DMS 273 (cell line): ENCODE data around the gene KIF26A.
A peak's percentile ranks its signal among the peaks of the same experiment; 100 is the strongest.

ENCODE experiments used
- DNase-seq: peaks from one replicate; lab custom pipeline; 2025; ENCODE audit not compliant: unreplicated experiment; lab: John Stamatoyannopoulos, UW

KIF26A gene

DNA sequence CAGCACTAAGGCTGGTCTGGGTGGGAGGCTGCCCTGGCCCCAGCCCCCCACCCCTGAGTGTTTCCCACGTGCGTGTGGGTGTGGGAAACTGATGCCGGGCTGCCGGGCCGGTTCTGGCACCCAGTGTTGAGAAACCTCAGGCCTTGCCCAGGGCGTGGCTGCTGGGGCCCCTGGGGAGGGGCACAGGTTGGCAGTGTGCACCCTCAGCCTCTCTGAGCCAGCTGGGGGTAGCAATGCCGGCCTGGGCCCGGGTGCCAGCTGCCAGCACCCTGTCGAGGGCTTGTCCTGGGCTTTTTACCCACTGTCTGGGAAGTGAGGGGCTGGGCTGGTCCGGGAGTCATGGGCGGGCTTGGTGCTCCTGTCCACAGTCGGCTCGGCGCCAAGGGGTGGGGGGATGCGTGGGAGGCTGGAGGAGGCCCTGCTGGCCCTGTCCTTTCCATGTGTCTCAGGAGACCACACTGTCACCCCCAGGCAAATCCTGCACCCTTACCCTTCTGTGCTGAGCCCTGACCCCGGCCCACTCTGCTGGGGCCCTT, 37.2 kb upstream of the KIF26A start:
- no peak for DNase-seq

DNA sequence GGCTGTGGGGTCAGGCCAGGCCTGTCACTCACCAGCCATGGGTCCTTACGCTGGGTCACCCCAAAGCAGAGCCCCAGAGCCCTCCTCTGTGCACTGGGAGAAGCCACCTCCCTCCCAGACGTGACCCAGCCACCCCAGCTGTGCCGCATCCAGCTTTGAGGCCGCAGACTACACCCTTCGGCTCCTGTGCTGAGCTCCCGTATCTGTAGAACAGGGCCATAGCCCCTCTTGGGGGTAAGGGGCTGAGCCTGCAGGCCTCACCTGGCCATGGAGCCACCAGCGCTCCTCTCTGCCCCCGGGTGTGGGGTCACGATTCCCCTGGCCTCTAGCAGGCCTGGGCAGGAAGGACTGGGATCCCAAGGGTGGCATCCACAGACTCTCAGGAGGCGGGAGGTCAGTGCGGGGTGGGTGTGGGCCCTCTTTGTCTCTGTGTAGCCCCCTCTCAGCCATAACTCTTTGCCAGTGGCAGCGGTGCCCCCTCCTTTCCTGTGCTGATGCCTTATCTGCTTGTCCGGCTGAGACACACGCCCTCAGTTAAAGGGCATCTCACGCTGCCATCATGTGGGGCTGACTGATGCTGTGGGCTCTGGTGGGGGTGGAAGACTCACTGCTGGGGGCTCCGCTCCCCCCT, 36.6 kb upstream of the KIF26A start:
- no peak for DNase-seq

DNA sequence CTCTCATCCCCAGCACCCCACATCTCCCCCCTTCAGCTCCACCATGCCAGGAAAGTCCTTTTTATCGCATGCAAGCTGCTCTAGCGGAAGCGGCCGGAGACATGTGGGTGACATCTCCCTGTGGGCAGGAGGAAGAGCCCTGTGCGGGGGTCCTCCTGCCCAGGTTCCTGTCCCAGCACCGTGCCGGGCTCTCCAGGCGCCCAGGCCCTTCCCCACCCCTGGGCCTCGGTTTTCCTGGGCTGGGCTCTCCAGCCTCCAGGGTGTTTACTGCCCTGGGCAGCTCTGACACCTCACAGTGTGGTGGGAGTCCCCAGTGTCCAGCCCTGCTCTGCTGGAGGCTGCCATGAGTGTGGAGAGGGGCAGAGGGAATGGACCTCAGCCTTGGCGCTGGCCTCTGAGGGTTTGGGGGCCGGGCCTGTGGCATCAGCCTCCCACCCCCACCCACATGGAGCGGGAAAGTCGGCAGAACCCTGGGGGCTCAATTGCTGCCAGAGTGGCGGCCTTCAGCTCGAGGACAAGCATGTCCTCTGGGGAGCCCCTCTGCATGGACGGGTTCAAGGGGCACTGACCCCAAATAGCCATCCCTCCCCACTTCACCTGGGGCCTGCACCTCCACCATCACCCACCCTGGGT, 36.0 kb upstream of the KIF26A start:
- DNase-seq, result no peak

DNA sequence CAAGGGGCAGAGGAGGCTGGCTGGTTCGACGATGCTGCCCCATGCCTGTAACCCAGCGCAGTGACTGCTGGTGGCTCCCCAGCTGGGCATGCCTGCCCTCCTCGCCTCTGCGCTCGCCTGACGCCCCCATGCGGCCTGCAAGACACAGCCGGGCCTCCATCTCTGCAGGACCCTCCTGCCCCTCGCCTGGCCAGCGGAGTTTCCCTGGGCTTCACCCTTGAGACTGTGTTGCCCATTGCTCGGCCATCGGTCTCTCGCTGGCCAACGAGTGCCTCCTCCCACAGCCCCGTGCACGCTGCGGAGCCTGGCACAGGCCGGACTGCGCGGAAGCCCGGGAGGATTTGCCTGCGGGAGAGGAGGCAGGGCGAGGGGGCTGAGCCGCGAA, 35.3 kb upstream of the KIF26A start:
- DNase-seq, result no peak

DNA sequence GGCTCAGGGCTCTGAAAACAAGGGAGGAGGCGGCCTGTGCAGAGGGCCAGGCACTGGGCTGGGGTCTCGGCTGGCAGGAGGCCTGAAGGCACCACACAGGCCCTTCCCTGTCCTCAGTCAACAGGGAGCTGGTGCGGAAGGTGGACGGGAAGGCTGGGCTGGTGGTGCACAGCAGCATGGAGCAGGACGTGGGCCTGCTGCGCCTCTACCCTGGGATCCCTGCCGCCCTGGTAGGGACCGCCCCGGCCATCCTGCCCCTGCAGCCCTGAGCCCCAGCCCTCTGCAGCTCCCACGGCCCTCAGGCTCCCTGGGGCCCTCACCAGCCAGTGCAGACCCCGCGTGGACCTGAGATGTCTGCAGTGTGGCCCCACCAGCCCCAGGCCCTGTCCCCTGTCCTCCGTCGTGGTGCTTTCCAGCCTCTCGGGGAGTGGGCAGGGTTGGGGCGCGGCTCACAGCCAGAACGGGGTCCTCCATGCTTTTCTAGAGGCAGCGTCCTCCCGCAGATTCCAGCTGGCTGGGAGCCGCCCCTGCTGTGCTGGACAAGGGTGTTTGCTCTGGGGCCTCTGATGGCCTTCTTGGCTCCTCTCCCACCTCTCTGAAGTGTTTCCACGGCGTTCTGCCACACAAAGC, 34.8 kb upstream of the KIF26A start:
- DNase-seq, result no peak

DNA sequence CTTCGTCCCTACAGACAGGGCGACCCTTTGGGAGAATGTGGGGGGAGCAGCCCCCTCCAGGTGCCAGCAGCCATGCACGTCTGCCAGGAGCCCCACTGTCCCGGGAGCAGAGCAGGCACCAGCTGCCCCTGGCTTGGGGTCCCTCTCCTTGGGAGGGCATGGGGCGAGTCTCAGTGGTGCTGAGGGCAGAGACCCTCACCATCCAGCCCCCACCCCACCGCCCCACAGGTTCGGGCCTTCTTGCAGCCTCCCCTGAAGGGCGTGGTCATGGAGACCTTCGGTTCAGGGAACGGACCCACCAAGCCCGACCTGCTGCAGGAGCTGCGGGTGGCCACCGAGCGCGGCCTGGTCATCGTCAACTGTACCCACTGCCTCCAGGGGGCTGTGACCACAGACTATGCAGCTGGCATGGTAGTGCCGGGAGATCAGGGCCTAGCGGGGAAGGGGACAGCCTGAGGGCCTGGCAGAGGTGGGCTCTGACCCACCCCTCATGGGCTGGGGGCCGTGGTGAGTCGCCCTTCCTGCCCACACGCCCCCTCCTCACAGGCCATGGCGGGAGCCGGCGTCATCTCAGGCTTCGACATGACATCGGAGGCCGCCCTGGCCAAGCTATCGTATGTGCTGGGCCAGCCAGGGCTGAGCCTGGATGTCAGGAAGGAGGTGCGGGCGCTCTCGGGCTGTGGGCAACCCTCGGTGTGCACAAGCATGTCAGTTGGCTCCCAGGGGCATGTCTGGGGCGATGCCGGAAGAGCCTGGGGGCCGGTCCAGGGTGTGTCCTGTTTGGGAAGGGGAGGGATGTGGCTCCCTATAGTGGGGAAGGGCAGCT, 34.1 kb upstream of the KIF26A start:
- no peak for DNase-seq

DNA sequence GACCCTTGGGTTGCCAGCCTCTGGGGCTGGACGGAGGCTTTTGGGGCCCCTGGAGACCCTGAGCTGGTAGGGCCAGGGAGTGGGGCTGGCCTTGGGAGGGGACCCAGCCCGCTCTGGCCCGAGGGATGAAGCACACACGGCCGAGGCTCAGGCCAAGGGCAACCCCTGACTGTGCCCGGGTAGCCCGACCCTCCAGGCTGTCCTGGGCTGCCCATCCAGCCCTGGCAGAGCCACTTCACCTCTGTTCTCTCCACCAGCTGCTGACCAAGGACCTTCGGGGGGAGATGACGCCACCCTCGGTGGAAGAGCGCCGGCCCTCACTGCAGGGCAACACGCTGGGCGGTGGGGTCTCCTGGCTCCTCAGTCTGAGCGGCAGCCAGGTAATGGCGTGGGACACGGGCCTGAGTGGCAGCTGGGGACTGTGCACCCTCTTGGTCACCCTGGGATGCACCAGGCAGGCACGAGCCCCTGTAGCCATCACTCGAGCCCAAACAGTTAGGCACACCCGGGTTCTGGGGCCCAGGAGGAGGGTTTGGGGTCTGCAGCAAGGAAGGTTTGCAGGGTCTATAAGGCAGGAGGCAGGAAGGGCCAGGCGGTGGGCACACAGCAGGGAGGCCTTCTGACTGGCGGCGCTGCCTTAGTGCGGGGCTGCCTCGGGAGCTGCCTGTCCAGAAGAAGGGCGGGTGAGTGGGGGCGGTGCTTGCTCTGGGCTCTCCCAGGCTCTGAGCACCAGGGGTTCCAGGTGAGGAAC, 33.1 kb upstream of the KIF26A start:
- no peak for DNase-seq

DNA sequence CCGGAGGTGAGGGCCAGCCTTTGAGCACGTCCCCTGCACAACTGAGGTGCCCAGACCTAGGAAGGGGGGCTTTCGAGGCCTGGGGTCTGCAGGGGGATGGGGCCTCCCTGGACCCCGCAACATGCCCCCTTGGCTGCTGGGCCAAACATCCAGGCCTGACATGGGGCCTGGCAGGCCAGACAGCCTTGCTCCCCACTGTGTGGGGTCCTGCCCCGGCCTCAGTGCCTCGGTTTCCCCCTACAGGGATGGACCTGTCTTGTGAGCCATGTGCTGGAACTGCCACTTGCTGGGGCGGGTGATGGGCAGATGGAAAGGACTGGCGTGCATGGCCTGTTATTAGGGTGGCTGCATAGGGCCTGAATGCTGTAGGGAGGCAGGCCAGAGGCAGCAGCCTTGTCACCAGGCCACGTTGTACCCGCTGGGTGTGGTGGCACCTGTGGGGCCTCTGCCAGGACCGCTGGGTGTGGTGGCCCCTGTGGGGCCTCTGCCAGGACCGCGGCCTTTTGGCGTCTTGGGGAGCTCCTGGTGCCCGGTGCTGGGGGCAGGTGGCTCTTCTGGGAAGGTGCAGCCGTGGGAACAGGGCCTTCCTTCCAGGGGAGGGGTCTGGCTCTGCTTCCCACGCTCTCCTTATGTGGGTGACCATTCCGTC, 32.4 kb upstream of the KIF26A start:
- no peak for DNase-seq

DNA sequence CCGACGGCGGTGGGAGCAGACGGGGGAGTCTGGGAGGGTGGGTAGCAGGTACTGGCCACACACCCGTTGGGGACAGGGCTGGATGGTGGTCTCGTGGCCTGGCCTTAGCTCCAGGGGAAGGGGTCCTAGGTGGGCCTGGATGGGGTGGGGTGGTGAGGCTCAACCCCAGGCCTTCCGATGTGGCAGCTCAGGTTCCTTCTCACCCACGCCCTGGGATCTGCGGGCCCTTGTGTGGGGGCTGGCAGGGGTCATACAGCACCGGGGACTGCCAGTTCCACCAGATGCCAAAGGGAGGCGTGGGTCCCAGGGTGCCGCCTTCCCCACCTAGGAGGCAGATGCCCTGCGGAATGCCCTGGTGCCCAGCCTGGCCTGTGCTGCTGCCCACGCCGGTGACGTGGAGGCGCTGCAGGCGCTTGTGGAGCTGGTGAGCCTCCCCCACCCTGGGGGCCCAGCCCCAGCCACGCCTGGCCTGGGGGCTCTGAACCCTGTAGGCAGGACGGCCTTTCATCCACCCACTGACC, 31.9 kb upstream of the KIF26A start:
- no peak for DNase-seq

DNA sequence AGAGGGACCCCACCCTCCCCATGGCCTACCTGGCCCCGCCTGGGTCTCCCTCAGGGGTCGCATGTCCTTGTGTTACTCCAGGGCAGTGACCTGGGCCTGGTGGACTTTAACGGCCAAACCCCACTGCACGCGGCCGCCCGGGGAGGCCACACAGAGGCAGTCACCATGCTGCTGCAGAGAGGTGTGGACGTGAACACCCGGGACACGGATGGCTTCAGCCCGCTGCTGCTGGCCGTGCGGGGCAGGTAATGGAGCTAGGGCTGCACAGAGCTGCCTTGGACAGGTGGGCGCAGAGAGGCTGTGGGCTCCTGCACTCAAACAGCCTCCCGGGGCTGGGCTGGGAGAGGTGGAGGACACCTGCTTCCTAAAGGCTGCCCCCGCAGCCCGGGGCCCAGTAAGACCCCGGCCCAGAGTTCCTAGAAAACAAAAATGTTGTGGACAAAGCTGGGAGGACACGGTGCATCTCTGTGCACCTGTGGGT, 31.2 kb upstream of the KIF26A start:
- DNase-seq, result no peak

DNA sequence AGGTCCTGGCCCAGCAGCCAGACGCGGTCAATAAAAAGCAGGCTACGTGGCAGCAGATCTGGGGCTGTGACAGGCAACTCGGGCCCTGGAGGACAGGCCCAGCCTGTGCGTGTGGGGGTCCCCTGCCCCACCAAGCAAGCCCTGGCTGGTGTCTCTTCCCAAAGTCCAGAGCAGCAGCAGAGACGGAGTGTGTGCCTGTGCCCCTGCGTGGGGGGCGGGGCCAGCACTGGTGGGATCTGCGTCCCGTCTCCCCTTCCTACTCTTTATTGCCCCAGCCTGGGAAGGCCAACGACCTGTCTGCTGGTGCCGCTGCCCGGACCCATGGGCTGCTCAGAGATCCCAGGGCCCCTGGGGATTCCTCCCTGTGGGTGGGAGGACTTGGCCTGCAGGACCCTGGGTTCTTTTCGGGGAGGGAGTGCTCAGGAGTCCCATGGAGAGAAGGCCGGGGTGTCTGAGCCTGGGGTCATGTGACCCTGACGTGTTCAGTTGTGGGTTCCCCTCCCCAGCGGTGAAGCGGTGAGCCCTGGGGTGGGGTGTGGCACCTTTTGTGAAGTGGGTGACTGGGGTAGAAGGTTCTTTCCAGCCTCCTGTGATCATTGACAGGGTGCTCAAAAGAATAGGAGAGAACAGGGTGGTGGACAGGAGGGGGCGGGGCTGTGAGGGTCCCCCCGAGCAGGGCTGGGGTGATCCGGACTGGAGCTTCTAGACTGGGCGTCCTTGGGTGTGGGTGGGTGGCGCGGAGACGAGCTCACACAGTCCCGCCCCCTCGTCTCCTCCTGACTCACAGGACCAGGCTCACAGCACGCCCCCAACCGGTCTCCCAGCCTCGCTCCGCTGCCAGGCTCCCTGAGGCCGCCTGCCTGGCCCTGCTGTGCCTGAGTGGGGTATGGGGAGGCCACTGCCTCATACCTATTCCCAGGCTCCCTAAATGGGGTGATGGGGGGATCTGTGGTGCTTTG, 30.5 kb upstream of the KIF26A start:
- DNase-seq, result peak; percentile 44

DNA sequence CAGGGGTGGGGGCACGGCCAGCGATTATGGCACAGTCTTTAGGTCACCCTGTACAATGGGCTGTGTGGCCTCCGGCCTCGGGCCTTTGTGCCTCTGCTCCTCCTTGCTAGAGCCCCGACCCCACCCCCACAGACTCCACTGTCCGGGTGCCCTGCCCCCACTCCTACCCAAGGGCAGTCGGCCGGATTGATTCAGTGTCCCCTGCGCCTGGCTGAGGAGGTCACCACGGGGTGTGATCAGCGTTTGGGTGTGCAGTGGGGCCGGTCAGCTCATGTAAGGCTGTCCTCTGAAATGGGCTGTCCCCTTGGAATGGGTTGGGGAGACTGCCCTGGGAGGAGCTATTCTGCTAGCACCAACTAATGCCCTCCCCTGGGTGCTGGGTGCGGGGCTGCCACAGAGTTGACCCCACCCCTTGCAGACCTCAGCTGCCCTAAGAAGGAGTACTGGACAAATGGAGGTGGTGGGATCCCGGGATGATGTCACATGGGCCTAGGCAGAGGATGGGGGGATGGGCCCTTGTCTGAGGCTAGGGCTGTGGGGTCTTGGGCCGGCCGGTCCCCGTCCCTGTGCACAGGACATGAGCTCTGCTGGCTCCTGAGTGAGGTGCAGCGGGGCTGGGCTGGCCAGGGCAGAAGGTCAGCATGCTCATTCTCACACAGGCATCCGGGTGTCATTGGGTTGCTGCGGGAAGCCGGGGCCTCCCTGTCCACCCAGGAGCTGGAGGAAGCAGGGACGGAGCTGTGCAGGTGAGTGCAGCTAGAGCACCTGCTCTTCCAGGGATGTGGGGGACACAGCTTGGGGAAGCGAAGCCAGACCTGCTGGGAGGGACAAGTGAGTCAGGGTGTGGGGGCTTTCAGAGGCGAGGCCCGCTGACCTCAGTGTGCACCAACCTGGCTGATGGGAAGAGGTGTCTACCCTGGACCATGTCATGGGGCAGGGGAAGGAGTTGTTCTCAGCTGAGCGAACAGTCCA, 29.5 kb upstream of the KIF26A start:
- no peak for DNase-seq

DNA sequence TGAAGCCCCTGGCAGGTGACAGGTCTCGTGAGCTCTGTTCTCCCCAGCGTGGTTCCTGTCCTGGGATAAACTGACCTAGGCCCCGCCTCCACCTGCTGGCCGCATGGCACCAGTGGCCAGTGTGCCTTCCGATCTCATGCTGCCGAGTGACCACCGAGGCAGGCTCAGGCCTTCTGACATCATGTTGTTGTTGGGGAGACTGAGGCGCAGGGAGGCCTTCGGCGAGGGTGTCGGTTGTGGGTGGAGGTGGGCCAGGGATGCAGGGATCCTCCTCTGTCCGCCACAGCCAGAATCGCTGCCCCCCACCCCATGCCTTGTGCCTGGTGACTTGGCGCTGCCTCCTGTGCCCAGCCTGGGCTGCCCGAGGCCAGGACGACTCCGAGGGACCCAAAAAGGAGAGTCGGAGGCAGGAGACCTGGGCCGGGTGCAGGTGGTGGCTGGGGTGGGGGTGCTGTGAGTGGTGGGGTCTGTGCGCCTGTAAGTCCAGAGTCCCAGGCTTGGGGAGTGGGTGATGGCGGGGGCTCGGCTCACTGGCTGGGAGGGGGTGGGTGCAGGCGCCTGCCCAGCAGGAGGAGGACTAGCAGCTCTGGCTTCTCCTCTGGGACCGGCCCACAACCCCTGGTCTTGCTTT, 28.5 kb upstream of the KIF26A start:
- DNase-seq, result no peak

DNA sequence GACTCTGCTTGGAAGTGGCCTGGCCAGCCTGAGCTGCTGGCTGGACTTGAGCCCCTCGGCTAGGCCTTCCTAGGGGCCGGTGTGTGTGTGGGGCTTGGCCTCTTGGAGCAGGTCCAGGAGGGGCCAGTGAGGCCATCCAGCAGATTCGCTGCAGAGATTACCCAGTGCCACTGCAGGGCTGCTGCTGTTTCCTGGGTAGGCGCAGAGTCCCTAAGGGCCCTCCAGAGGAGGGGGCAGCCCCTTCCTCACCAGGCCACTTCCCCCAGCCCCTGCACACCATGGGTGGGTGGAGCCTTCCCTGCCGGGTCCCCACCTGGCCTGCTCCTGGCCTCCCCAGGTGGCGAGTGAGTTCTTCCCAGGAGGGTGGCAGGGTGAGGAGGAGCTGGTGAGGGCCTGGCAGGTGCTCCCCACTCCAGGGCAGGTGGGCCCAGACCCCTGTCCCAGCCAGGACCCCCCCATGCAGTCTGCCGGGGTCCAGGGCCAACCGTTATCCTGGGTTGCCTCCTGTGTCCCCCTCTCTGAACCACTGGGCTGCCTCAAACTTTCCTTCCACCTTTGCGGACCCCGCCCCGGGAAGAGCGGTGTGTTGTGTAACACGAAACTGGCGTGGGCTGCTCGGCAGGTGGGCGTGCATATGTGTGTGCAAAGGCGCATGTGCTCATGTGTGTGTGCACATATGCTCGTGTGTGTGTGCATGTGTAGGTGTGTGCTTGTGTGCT, 27.7 kb upstream of the KIF26A start:
- DNase-seq, result no peak

DNA sequence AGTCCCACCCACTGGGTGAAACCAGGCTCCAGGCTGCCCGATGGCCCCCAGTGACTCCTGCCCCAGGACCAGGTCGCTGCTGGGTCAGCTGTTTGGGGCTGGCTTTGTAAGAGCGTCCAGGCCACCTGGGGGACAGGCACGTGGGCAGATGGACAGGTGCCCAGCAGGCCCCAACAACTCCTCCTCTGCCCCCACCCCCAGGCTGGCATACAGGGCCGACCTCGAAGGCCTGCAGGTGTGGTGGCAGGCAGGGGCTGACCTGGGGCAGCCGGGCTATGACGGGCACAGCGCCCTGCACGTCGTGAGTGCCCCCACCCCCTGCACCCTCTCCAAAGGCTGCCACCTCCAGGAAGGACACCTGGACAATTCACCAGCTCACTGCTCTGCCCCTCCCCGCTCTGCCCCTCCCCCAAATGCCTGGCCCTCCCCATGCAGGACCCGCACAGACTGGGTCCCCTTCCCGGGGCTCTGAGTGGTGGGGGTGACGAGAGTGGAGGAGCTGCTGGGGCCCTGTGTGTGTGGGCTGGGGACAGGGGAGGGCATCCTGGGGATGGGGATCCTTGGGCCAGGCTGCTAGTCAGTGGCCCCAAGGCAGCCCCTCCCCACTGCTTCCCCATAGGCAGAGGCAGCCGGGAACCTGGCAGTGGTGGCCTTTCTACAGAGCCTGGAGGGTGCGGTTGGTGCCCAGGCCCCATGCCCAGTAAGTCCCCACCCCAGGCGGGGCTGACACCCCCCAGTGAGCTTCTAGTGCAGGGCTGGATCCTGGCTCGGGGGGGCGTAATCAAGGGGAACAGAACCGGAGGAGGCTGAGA, 26.9 kb upstream of the KIF26A start:
- DNase-seq, result no peak

DNA sequence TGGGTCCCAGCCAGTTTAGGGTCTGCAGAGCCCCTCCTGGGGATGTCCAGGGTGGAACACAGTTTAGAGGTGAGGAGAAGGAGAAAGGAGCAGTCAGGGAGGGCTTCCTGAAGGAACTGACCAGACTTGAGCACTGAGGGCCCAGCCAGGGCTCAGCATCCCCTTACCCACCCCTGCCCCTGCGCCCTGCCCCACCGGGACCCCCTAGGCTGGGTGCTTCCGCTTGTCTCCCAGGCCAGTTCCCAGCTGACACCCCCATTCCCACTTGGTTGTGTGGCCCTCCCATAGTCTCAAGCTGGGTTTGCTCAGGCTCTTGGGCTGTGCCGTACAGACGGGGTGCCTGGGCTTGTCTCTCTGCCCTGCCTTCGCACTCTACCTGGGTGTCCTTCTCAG, 26.3 kb upstream of the KIF26A start:
- no peak for DNase-seq
